Ovary (tissue), 9 donors: Measurements from ENCODE around the gene ESD. TPM values are rescaled to one million over a fixed set of nuclear protein-coding genes. Genes with fewer than 3 reads are reported as not detected.

Experiments used
- DNase-seq, 5 donors: peaks; one replicate each; pipeline ENCODE4 v3.0.0-alpha.2; 2019 to 2020
- H3K27ac ChIP-seq, 2 donors: fragments of 200-600 bp; one replicate each; pipeline versions ENCODE4 v1.5.1 to v1.8.0; 2019 to 2022
- H3K27me3 ChIP-seq: fragments of 200-600 bp; one replicate; pipeline ENCODE4 v1.8.0; 2022
- H3K36me3 ChIP-seq: fragments of 200-600 bp; sonication (generic); one replicate; pipeline ENCODE4 v1.5.1; 2019
- H3K4me1 ChIP-seq: one replicate; pipeline ENCODE4 v1.8.1; 2013; ENCODE audit warnings: mild to moderate bottlenecking, moderate library complexity; ENCODE audit not compliant: insufficient read depth
- H3K4me3 ChIP-seq: fragments of 200-600 bp; sonication (generic); one replicate; pipeline ENCODE4 v1.5.1; 2017
- H3K9me3 ChIP-seq, 2 donors: fragments of 200-600 bp in 1 of 2; sonication (generic) in 1 of 2; one replicate each; pipeline versions ENCODE4 v1.5.1 to v1.8.1; 2013 to 2019; ENCODE audit warnings: mild to moderate bottlenecking in 1 of 2, moderate library complexity in 1 of 2
- CTCF ChIP-seq, 3 donors: fragments of 450-650 bp in 2 of 3; fragments of 200-600 bp in 1 of 3; IDR thresholded peaks; one replicate each; pipeline versions ENCODE4 v1.5.1 to v1.8.0; 2016 to 2022; ENCODE audit warnings: antibody characterized with exemption in 3 of 3, mild to moderate bottlenecking in 1 of 3
- EP300 ChIP-seq: sonication (generic); formaldehyde crosslinking; IDR thresholded peaks from one replicate; pipeline ENCODE4 v1.6.1; 2017; ENCODE audit warnings: antibody characterized with exemption
- POLR2A ChIP-seq: fragments of 450-650 bp; IDR thresholded peaks from one replicate; pipeline ENCODE4 v1.6.1; 2017; ENCODE audit warnings: antibody characterized with exemption, mild to moderate bottlenecking, moderate library complexity
- WGBS, 3 donors: extraction: QIAGEN DNeasy Blood & Tissue Kit in 1 of 3; methylation state at CpG; one replicate each; pipeline versions ENCODE4 v1.1.5 to v1.1.7; 2013 to 2017; 5-methylcytosine and 5-hydroxymethylcytosine counted together
- intact Hi-C, 4 donors: fragments of 100-400 bp; cut with DNase I; formaldehyde crosslinking; loops; one replicate each; pipeline versions ENCODE4 v1.11.0 to v1.15.1; 2022 to 2023
- polyA plus RNA-seq, 2 donors: library from polyadenylated mRNA; stranded (reverse); fragments of 200-250 nt in 1 of 2; fragments of 350-450 nt in 1 of 2; fragmentation: Illumina TruSeq in 1 of 2; extraction: RNeasy Lipid Tissue Mini Kit (QIAGEN cat#74804) in 1 of 2; gene quantifications; one replicate each; pipeline ENCODE4 v1.2.3, GENCODE V29; 2013 to 2014
- total RNA-seq, 7 donors: library from RNA; depleted of rRNA in 2 of 7; stranded (reverse); fragments of >200 nt in 2 of 7; fragmentation: NEBNext Ultra II Directional in 3 of 7; extraction: Animal tissue kit (Norgen Biotek cat#: 25700) in 3 of 7; gene quantifications; one replicate each; pipeline versions ENCODE4 v1.1.0 to v1.2.4, GENCODE V29; 2016 to 2023
- donor health status: DM: no; HTN: no; CAD: no; lungs with moderate emphysema.
- donor health status: DM: no; HTN: no; CAD: no.
- donor health status: Bipolar disorder and iron deficiency.
- donor health status: DM: yes; HTN: yes; CAD: no.
- donor health status: DM: no; HTN: no; CAD: no.
- donor health status: DM: yes; HTN: yes; CAD: no.

Gene ESD
- total and polyA plus RNA-seq, 9 donors: 104 to 281 (median 115) TPM

DNA sequence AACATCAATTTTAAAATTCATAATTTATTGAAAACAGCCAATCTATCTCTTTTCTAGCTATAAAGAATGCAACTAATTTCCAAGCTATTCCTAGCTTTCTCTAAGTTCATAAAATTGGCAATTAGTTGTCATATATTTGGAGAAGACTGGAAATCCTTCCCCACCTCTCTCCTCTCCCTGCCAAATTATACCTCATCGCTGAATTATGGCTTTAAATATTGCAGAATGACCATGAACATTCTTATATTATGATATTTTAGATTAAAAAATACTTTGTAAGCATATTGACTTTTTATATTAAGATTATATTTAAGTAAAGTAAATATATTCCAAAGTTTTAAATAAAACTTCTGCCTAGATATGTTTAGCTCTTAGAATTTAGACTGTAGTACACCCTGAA lies 58.2 kb downstream of the ESD start:
- Histone ChIP-seq H3K27me3 (no peaks in the 10 kb centered on the region), H3K4me1 (no peaks in the 10 kb centered on the region), H3K27ac (no peak overlapping the region), H3K9me3 (no peaks in the 10 kb centered on the region), H3K36me3 (no peaks in the 10 kb centered on the region), H3K4me3 (no peak overlapping the region)
- TF ChIP-seq EP300 (no peak), CTCF (IDR thresholded peaks at IDR 0.05) (no peak), POLR2A (no peak)
- intact Hi-C loops: no loop called here
- DNase-seq: no peak
- WGBS, 3 donors: 54 to 65% (median 63%) methylated on average over 1 of the region's 1 CpG

GRCh38 chr13:46738055-46738454 lies 58.9 kb downstream of the ESD start:
- Histone ChIP-seq H3K27me3 (no peaks in the 10 kb centered on the region), H3K4me1 (no peaks in the 10 kb centered on the region), H3K4me3 (no peak overlapping the region), H3K9me3 (no peaks in the 10 kb centered on the region), H3K27ac (no peak overlapping the region), H3K36me3 (no peaks in the 10 kb centered on the region)
- no peak for TF ChIP-seq POLR2A
- TF ChIP-seq CTCF (IDR thresholded peaks at IDR 0.05): no peak
- TF ChIP-seq EP300: no peak
- intact Hi-C loops: no loop called here
- WGBS, 3 donors: 22 to 38% (median 32%) methylated on average over 2 of the region's 2 CpGs
- DNase-seq: no peak

DNA sequence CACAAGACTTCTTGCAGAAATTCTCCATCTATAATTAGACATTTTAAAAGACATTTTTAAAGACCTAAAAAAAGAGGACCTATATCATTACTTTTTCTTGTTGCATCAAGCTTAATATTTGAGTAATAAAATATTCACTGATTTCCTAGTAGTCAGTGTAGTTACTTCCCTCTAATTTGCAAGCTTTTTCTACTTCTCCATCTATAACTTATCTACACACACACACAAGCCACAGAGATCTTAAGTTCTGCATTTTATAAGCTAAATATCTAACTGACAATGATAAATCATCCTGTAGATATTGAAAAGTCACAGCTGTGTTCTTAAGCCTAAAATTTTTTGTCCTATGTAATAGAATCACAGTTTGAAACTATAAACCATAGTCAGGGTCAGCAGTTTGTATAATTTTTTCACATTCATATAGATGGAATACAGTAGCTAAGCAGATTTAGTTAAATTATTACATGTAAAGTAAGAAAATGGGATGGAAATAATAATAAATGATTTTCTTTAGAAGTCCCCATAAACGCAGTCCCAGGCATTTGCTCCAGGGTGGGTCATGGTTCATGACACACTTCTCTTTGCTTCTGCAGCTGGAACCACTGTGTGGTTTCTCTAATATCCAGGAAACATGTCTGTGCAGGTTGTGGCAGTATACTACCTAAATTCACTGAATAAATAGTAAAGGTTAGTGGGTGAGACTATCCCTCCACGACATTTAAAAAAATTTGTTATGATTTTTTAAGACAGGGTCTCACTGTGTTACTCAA lies 60.2 kb downstream of the ESD start:
- intact Hi-C loops: no loop called here
- 87 to 96% (median 92%) methylated on average over 2 of the region's 2 CpGs for WGBS, 3 donors
- Histone ChIP-seq H3K27me3 (no peaks in the 10 kb centered on the region), H3K27ac (no peak overlapping the region), H3K36me3 (no peaks in the 10 kb centered on the region), H3K4me1 (no peaks in the 10 kb centered on the region), H3K4me3 (no peak overlapping the region), H3K9me3 (no peaks in the 10 kb centered on the region)
- no peak for DNase-seq
- no peak for TF ChIP-seq POLR2A

DNA sequence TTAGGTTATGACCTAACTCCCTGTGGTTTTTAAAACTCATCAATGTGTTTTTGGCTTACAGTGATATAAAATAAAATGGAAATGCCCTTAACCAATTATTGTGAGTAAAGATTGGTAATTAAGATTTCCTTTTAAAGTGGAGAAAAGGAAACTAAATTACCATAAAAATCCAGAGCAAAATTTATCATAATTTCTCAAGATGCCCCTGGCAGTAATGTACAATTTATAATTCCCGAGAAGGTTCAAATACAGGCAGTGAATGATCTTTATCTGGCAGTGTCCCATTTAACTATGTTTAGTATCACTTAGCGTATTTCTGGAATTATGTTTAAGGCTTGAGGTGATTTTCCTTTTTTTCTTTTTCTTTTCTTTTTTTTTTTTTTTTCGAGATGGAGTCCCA lies 61.5 kb downstream of the ESD start:
- no peaks in the 10 kb centered on the region for H3K4me1 ChIP-seq
- no peaks in the 10 kb centered on the region for H3K27me3 ChIP-seq
- no peaks in the 10 kb centered on the region for H3K36me3 ChIP-seq
- no peak for DNase-seq
- H3K27ac ChIP-seq: no peak overlapping the region
- intact Hi-C loops: no loop called here
- 80 to 94% (median 84%) methylated on average over 3 of the region's 3 CpGs for WGBS, 3 donors
- H3K9me3 ChIP-seq: no peaks in the 10 kb centered on the region
- H3K4me3 ChIP-seq: no peak overlapping the region
- TF ChIP-seq CTCF (IDR thresholded peaks at IDR 0.05): no peak
- no peak for TF ChIP-seq EP300
- no peak for TF ChIP-seq POLR2A

GRCh38 chr13:46731535-46731934 lies 65.4 kb downstream of the ESD start:
- Histone ChIP-seq H3K4me1 (no peaks in the 10 kb centered on the region), H3K36me3 (no peaks in the 10 kb centered on the region), H3K27me3 (no peaks in the 10 kb centered on the region), H3K9me3 (no peaks in the 10 kb centered on the region), H3K4me3 (no peak overlapping the region), H3K27ac (no peak overlapping the region)
- 94 to 98% (median 95%) methylated on average over 6 of the region's 6 CpGs for WGBS, 3 donors
- DNase-seq: no peak
- no peak for TF ChIP-seq EP300
- TF ChIP-seq CTCF (IDR thresholded peaks at IDR 0.05): no peak
- no peak for TF ChIP-seq POLR2A
- intact Hi-C loops: no loop called here
